Stimulated activated CD4-positive, alpha-beta T cell treated with anti-CD3 and anti-CD28 coated beads, Interleukin-15, amount 100 ng/mL, for 24 hours (primary cell): ENCODE results near the gene FAM186B.
"Not testable (repeated sequence)": the region's sequence is repeated elsewhere in the genome, so short reads cannot be mapped to it uniquely, and the experiment has no call there.

Experiments
- DNase-seq: peaks from one replicate; pipeline ENCODE4 v3.0.0-alpha.2; 2020

The FAM186B gene, protein sequence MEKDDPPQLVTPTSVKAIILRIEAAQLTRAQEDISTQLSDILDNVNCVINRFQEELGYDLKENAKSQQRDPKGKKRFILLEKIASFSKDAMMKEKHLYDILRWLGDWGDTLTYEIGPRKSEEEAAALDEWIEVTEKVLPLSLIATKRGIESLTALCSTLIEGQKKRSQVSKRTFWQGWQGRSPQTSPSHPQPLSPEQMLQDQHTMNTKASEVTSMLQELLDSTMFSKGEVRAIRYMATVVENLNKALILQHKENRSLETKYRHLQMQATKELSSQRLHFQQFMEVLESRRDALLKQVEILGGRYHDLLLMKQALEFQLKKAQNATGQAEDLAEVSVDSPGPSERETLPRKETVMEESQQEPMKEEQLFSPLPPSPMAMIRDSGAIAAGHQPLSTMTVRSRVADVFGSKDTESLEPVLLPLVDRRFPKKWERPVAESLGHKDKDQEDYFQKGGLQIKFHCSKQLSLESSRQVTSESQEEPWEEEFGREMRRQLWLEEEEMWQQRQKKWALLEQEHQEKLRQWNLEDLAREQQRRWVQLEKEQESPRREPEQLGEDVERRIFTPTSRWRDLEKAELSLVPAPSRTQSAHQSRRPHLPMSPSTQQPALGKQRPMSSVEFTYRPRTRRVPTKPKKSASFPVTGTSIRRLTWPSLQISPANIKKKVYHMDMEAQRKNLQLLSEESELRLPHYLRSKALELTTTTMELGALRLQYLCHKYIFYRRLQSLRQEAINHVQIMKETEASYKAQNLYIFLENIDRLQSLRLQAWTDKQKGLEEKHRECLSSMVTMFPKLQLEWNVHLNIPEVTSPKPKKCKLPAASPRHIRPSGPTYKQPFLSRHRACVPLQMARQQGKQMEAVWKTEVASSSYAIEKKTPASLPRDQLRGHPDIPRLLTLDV

DNA sequence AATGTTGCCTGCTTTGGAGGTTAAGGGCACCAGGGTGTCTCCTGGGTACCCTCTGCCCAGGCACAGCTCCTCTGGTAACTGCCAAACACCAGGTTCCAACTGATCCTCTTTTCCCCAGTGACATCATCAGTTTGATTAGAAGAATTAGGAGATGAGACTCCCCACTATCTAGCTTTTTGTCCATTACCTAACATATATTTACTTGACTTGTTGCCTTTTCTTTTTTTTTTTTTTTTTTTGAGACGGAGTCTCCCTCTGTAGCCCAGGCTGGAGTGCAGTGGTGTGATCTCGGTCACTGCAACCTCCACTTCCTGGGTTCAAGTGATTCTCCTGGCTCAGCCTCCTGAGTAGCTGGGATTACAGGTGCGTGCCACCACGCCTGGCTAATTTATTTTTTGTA is at the start of gene FAM186B:
FAM186B (minus strand) TSS at position 101 of the 400 bp plus-strand sequence. CDS start 162 bp downstream, outside the sequence.
- not testable (repeated sequence) for DNase-seq

- DNase-seq, result no peak
Measured at GRCh38 chr12:49654715-49655114, 49.3 kb upstream of the FAM186B start.

DNA sequence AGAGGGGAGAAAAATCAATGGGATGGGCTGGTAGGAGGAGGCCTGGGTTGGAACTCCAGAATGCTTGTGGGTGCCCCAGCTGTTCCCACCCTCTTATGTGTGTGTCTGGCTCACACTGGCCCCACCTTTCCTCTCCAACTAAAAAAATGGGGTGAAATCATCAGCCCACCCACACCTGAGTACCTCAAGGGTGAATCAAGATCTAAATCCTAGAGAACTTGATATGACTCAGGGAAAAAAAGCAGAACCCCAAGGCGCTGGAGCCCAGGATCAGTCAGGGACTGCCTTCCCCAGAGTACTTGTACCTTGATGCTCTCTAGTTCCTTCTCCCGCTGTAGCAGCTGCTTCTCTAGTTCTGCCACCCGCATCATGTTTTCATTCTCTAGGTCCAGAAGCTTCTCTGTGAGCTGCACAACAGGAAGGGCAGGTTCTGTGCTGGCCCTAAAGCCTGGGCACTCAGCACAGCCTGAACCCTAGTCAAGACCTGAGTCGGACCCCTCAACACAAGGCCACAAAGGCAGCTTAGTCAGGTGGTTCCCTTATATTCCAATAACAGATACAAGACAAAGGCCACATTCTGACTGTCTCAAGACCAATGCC is 47.6 kb upstream of the FAM186B start:
- DNase-seq, result no peak

GRCh38 chr12:49651855-49652254 is 46.4 kb upstream of the FAM186B start:
- no peak for DNase-seq

DNA sequence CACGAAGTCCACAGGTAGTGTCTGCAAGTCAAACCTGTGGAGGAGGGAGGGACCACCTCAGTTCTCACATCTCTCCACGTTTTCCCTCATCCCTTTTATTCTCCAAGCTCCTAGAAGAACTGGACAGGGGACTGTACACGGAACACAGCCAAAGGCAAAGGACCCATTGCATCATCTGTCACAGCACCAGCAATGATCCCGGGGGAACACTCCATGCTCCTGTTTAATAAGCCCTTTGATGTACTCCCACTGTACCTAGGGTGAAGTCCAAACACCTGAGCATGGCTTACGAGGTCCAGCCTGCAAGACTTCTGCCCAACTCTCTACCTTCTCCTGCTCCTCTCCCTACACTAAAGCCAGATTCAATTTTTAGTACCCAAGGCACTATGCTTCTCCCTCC is 44.5 kb upstream of the FAM186B start:
- no peak for DNase-seq

DNA sequence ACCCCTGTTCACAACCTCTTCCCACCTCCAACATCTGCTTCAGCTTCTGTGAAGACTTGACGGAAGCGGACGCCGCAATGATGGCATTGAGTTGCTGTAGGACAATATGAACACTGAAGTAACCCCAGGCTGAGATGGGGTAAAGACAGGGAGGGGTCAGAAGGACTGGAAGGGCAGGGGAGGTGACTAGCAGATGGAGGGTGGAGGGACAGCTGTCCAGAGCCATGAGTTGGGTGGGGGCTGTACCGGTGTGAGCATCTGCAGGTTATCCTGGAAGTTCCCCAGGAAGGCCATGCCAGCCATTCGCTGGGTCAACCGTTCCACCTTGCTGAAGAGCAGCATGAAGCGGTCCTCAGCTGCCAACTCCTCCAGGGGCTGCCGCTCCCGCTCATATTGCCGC is 44.0 kb upstream of the FAM186B start:
- DNase-seq, result no peak

GRCh38 chr12:49648712-49649003 is 43.2 kb upstream of the FAM186B start:
- no peak for DNase-seq

DNA sequence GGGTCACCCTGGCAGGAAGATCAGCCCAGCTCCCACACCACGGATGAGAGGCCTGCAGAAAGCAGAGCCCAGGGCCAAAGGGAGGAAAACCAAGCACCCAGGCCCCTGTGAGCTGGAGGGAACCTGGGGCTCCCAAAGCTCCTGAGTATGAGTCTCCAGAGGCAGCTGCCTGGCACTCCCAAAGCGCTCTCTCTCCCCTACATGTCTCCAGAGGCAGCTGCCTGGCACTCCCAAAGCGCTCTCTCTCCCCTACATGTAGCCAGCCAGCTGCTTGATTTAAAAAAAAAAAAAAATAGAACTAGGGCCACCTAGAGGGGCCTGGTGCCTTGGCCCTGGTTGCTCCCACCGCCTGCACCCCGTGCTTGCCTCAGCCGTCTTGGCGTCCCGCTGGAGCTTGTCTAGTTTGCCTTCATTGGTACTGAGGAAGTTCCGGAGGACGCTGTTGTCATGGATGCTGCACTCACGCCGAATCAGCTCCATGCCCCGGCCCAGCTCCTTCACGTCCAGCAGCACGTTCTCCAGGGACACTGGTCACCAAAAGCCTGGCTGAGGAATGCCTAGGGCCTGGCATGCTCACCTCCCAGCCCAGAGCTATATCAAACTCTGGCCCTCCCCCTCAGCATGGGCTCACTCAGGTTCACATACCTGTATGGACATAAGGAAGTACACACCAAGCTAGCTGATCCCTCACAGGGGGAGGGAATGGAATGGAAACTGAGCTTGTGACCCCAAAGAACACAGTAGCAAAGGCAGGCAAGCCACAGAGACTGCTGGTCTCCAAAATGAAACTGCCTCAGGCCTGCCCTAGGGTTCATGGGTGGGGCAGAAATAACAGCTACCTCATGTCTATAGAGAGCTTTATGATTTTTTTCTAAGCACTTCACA is 42.6 kb upstream of the FAM186B start:
- no peak for DNase-seq

DNA sequence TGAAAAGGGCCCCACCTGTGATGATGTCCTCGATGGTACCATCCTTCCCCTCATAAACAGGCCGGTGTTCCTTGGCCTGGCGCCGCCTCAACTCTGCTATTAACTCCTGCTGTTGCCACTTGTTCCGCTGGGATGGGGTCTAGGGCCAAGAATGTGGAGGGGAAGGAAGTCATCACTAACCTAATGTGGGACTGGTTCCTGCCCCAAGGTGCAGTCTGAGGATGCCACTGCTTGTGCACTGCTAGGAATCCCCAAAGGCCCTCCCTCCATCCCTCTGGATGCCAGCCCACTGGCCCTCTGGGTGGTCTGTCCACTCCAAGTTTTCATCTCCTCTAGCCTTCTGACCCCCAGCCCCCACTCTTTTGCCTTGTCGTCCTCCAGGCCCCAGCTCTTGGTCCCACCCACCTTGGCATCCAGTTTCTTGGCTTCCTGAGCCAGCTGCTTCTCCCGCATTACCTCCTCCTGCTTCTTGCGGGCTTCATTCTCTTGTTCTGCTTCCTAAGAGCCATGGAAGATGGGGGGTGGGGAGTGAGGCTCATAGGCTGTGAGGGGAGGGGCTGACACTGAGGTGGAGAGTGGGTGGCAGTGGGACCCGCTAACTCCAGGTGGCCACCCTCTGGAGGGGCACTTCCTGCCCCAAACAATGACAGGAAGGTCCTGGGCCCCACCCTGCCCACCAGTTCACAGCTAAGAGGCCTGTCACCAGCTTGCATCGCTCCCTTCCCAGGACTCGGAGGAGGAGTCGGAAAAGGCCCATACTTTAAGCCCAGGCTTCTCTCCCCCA is 41.6 kb upstream of the FAM186B start:
- DNase-seq, result no peak

- no peak for DNase-seq
Measured at GRCh38 chr12:49646331-49646830, 40.9 kb upstream of the FAM186B start.

DNA sequence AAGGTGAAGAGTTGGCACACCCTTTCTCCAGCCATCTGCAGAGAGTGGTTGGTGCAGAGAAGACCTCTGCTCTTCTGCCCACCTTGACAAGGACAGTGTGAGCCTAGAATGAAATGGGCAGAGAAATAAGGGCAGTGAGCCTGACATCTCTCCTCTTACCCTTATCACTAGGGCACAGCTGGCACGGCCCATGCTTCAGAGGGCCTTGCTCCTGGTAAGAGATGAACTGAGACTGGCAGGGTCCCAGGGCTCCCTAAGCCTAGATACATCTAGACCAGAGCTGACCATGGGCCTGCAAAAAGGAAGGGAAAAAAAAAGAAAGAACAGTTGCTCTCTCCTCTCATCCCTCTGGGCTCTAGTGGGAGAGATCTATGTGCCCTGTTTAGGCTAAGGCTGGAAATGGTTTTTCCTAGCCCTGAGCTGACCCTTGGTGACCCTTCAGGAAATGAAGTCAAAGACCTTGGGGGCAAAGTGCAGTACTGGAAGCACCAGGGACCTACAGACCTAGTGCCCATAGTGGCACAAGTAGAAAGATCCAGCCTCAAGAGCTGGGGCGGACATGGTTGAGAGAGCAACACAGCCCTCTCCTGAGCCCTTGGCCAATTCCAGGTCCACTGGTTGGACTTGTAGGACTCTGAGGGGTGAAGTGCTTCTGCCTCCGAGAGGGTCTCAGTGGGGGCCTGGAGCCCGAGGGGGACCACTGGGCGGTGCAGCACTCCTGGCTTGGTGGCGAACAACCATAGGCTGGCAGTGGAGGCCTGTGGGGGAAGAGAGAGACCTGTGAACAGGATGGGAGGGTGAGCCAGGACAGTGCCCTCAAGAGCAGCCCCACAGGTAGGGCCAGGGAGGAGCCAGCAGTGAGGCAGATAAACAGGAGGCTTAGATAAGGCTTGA is 40.0 kb upstream of the FAM186B start:
- no peak for DNase-seq

GRCh38 chr12:49644620-49644994 is 39.2 kb upstream of the FAM186B start:
- peak; percentile 85 for DNase-seq

- no peak for DNase-seq
Measured at GRCh38 chr12:49643961-49644619, 38.7 kb upstream of the FAM186B start.

DNA sequence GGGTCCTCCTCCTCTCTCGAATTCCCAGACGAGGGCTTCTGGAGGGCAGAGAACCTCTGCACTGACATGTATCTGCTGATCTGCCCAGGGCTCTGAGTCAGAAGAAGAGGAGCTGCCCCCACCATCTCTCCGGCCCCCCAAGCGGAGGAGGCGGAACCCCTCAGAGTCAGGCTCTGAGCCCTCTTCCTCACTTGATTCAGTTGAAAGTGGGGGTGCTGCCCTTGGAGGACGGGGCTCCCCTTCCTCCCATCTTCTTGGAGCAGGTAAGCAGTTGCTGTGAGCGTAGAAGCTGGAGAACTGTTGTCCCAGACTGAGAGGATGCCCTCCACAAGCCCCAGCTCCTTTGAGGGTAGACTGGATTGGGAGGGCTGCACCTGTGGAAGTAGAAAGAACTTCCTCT is 37.7 kb upstream of the FAM186B start:
- no peak for DNase-seq

- no peak for DNase-seq
Measured at GRCh38 chr12:49642370-49642802, 36.9 kb upstream of the FAM186B start.

GRCh38 chr12:49641748-49642369 is 36.4 kb upstream of the FAM186B start:
- no peak for DNase-seq

- DNase-seq, result peak; percentile 66
Measured at GRCh38 chr12:49636979-49637755, 31.7 kb upstream of the FAM186B start.

DNA sequence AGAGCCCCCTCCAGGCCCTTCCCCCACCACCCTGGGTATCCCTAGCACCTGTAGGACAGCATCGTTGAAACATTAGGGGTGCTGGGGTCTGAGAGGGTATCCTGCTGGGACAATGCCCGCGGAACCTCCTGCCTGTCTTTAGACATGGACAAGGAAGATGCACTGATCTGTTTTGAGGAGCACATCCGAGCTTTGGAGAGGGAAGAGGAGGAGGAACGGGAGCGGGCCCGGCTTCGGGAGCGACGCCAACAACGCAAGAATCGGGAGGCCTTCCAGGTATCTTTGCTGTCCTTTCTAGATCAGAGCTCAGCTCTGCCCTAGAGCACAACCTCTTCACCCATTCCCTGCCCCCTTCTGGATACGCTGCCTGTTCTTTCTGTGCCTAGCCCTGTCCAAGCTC is 31.1 kb upstream of the FAM186B start:
- DNase-seq, result no peak

DNA sequence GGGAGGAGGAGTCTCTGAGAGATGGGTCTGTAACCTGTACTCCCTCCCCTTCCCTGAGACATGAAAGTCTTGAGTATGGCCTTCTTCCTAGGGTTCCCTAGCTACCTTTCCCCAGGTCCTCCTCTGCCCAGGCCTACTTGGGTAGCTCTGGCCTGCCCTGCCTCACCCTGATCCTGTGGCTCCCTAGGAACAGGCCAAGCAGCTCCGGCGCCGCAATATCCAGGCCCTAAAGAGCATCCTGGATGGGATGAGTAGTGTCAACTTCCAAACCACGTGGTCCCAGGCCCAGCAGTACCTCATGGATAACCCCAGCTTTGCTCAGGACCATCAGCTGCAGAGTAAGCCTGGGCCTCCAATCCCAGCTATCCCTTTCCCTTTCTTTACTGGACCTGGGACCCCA is 30.2 kb upstream of the FAM186B start:
- DNase-seq, result no peak
